ENCODE results near the gene TUSC2.

DNA sequence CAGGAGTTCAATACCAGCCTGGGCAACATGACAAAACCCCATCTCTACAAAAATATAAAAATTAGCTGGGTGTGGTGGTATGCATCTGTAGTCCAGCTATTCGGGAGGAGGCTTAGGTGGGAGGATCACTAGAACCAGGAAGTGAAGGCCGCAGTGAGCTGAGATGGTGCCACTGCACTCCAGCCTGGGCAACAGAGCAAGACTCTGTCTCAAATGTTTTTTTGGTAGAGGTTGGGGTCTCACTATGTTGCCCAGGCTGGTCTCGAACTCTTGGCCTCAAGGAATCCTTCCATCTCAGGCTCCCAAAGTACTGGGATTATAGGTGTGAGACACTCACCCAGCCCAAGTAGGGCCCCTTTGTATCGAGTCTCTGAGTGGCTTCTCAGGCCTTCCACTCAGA lies 33.9 kb downstream of the TUSC2 start:
- TF ChIP-seq, protein P1, sequence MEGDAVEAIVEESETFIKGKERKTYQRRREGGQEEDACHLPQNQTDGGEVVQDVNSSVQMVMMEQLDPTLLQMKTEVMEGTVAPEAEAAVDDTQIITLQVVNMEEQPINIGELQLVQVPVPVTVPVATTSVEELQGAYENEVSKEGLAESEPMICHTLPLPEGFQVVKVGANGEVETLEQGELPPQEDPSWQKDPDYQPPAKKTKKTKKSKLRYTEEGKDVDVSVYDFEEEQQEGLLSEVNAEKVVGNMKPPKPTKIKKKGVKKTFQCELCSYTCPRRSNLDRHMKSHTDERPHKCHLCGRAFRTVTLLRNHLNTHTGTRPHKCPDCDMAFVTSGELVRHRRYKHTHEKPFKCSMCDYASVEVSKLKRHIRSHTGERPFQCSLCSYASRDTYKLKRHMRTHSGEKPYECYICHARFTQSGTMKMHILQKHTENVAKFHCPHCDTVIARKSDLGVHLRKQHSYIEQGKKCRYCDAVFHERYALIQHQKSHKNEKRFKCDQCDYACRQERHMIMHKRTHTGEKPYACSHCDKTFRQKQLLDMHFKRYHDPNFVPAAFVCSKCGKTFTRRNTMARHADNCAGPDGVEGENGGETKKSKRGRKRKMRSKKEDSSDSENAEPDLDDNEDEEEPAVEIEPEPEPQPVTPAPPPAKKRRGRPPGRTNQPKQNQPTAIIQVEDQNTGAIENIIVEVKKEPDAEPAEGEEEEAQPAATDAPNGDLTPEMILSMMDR (IDR thresholded peaks at IDR 0.05; ENCODE audit: low read depth, low read length) = no peak
- TF ChIP-seq EZH2phosphoT487 (IDR thresholded peaks at IDR 0.05; ENCODE audit: low read depth) = no peak

All from OCI-LY3 (cell line).